H1 (cell line): Measurements from ENCODE around the gene OPHN1. TPM values are rescaled to one million over a fixed set of nuclear protein-coding genes. Genes with fewer than 3 reads are reported as not detected.

Source experiments
- CTCF ChIA-PET: fragments of 300-600 bp; sonication (Branson Sonifier 250); formaldehyde crosslinking; loops from one replicate; lab custom pipeline; 2021; ENCODE audit not compliant: partially characterized antibody; lab: Charles Lee
- POLR2A ChIA-PET: fragments of 300-600 bp; sonication (Branson Sonifier 250); formaldehyde crosslinking; loops from one replicate; lab custom pipeline; 2021; ENCODE audit warnings: inconsistent platforms; ENCODE audit not compliant: partially characterized antibody; lab: Charles Lee
- DNase-seq, 2 experiments: peaks; one replicate each; pipeline versions ENCODE4 v3.0.0 to v3.0.0-alpha.2; 2010 to 2022; ENCODE audit warnings: low spot score in 2 of 2, low read depth in 1 of 2, mixed read lengths in 1 of 2
- FAIRE-seq: peaks from 2 replicates; lab custom pipeline; 2011; peaks lifted over from hg19 to GRCh38; lab: Jason Lieb, UNC
- H2AFZ ChIP-seq: 2 replicates; pipeline ENCODE4 v1.8.1; 2012; ENCODE audit warnings: low read length, inconsistent platforms
- H2AK5ac ChIP-seq: 2 replicates; pipeline ENCODE4 v1.6.1; 2013; ENCODE audit warnings: low read depth, low read length
- H2BK120ac ChIP-seq: replicated peaks from 2 replicates; pipeline ENCODE3; 2013; ENCODE audit warnings: low read depth, low read length, inconsistent platforms
- H2BK12ac ChIP-seq: 2 replicates; pipeline ENCODE4 v1.6.1; 2013; ENCODE audit warnings: low read depth, low read length
- H2BK15ac ChIP-seq: 2 replicates; pipeline ENCODE4 v1.6.1; 2013; ENCODE audit warnings: low read length
- H2BK20ac ChIP-seq: 2 replicates; pipeline ENCODE4 v1.6.1; 2013; ENCODE audit warnings: low read length
- H2BK5ac ChIP-seq: 2 replicates; pipeline ENCODE4 v1.6.1; 2013; ENCODE audit warnings: low read depth, low read length
- H3K14ac ChIP-seq: 2 replicates; pipeline ENCODE4 v1.6.1; 2013; ENCODE audit warnings: inconsistent platforms; ENCODE audit not compliant: insufficient read length
- H3K18ac ChIP-seq: 2 replicates; pipeline ENCODE4 v1.6.1; 2013; ENCODE audit warnings: low read length; ENCODE audit errors: extremely low read depth
- H3K23ac ChIP-seq: 2 replicates; pipeline ENCODE4 v1.6.1; 2013; ENCODE audit warnings: inconsistent platforms; ENCODE audit not compliant: insufficient read length
- H3K23me2 ChIP-seq: 2 replicates; pipeline ENCODE4 v1.6.1; 2013; ENCODE audit warnings: low read depth, low read length
- H3K27ac ChIP-seq: 2 replicates; pipeline ENCODE4 v1.6.1; 2011; ENCODE audit warnings: low read depth, low read length, inconsistent platforms
- H3K27me3 ChIP-seq, 4 experiments: replicated peaks in 1 of 4; 1 replicate in 1 of 4; 2 replicates in 3 of 4; pipeline versions ENCODE4 v1.6.1 to v1.8.1; 2011 to 2013; ENCODE audit warnings: low read length in 3 of 4, mild to moderate bottlenecking in 3 of 4, inconsistent platforms in 2 of 4, mixed read lengths in 2 of 4, moderate library complexity in 1 of 4; ENCODE audit not compliant: control insufficient read depth in 3 of 4, insufficient read depth in 3 of 4; ENCODE audit errors: extremely low read depth in 1 of 4
- H3K36me3 ChIP-seq, 4 experiments: 2 replicates each; pipeline versions ENCODE4 v1.6.1 to v1.8.1; 2011 to 2013; ENCODE audit warnings: mild to moderate bottlenecking in 4 of 4, low read length in 3 of 4, moderate library complexity in 2 of 4, control low read depth in 1 of 4, inconsistent platforms in 1 of 4; ENCODE audit not compliant: insufficient read depth in 4 of 4, control insufficient read depth in 2 of 4
- H3K4ac ChIP-seq: replicated peaks from 2 replicates; pipeline ENCODE3; 2013; ENCODE audit warnings: low read length, low read depth, mixed read lengths, inconsistent platforms; ENCODE audit not compliant: insufficient read length
- H3K4me1 ChIP-seq, 4 experiments: replicated peaks in 1 of 4; 1 replicate in 1 of 4; 2 replicates in 3 of 4; pipeline versions ENCODE4 v1.6.1 to v1.8.1; 2011 to 2013; ENCODE audit warnings: low read length in 3 of 4, inconsistent platforms in 2 of 4, mixed read lengths in 1 of 4; ENCODE audit not compliant: insufficient read depth in 4 of 4, control insufficient read depth in 3 of 4
- H3K4me2 ChIP-seq, 2 experiments: 2 replicates each; pipeline versions ENCODE4 v1.6.1 to v1.8.1; 2011 to 2013; ENCODE audit warnings: low read depth in 2 of 2, low read length in 2 of 2, control low read depth in 1 of 2, inconsistent platforms in 1 of 2, mild to moderate bottlenecking in 1 of 2; ENCODE audit not compliant: insufficient read depth in 1 of 2
- H3K4me3 ChIP-seq, 4 experiments: fragments of 200-600, 300-600 bp in 1 of 4; sonication (generic), shearing (Covaris generic), sonication (Bioruptor Twin) in 1 of 4; 2 replicates each; pipeline versions ENCODE4 v1.5.1 to v1.8.1; 2011 to 2016; ENCODE audit warnings: low read length in 4 of 4, low read depth in 3 of 4, control low read depth in 2 of 4, inconsistent platforms in 2 of 4, mild to moderate bottlenecking in 2 of 4, mixed read lengths in 1 of 4, moderate library complexity in 1 of 4; ENCODE audit not compliant: insufficient read depth in 2 of 4; ENCODE audit errors: extremely low read depth in 1 of 4
- H3K56ac ChIP-seq: replicated peaks from 2 replicates; pipeline ENCODE3; 2013; ENCODE audit warnings: low read depth, mild to moderate bottlenecking, mixed read lengths, low read length, inconsistent platforms; ENCODE audit not compliant: insufficient read length
- H3K79me1 ChIP-seq: 2 replicates; pipeline ENCODE4 v1.6.1; 2013; ENCODE audit warnings: low read depth, low read length, control low read depth
- H3K79me2 ChIP-seq, 2 experiments: 2 replicates each; pipeline versions ENCODE4 v1.6.1 to v1.8.1; 2012 to 2013; ENCODE audit warnings: low read length in 2 of 2, mild to moderate bottlenecking in 2 of 2, inconsistent platforms in 1 of 2; ENCODE audit not compliant: insufficient read depth in 2 of 2, control insufficient read depth in 1 of 2
- H3K9ac ChIP-seq, 4 experiments: replicated peaks in 1 of 4; 1 replicate in 1 of 4; 2 replicates in 3 of 4; pipeline versions ENCODE4 v1.6.1 to v1.8.1; 2011 to 2013; ENCODE audit warnings: low read depth in 3 of 4, low read length in 3 of 4, control low read depth in 2 of 4, mild to moderate bottlenecking in 2 of 4, moderate library complexity in 2 of 4, inconsistent platforms in 1 of 4; ENCODE audit errors: extremely low read depth in 1 of 4
- H3K9me3 ChIP-seq, 2 experiments: 2 replicates each; pipeline versions ENCODE4 v1.6.1 to v1.8.1; 2012 to 2013; ENCODE audit warnings: mild to moderate bottlenecking in 2 of 2, moderate library complexity in 2 of 2, control low read depth in 1 of 2, inconsistent platforms in 1 of 2, low read depth in 1 of 2, low read length in 1 of 2, mixed read lengths in 1 of 2; ENCODE audit not compliant: insufficient read depth in 2 of 2
- H4K20me1 ChIP-seq, 2 experiments: replicated peaks in 1 of 2; 2 replicates each; pipeline versions ENCODE3 to v1.8.1; 2011 to 2013; ENCODE audit warnings: inconsistent platforms in 2 of 2, low read length in 2 of 2, mild to moderate bottlenecking in 1 of 2; ENCODE audit not compliant: insufficient read depth in 2 of 2, control insufficient read depth in 1 of 2
- H4K5ac ChIP-seq: 2 replicates; pipeline ENCODE4 v1.6.1; 2013; ENCODE audit warnings: low read length, low read depth, mixed read lengths, inconsistent platforms; ENCODE audit not compliant: insufficient read length
- H4K8ac ChIP-seq: 2 replicates; pipeline ENCODE4 v1.8.0; 2013; ENCODE audit warnings: mild to moderate bottlenecking, moderate library complexity, low read length, inconsistent platforms; ENCODE audit not compliant: insufficient read depth; ENCODE audit errors: extremely low read depth
- H4K91ac ChIP-seq: replicated peaks from 2 replicates; pipeline ENCODE3; 2013; ENCODE audit warnings: low read length, mixed read lengths, inconsistent platforms; ENCODE audit not compliant: insufficient read length
- KDM1A ChIP-seq: fragments of 200-600, 300-600 bp; sonication (generic); IDR thresholded peaks from 2 replicates; pipeline ENCODE4 v1.7.1; 2016; ENCODE audit warnings: mild to moderate bottlenecking, low read length, borderline replicate concordance
- RBBP5 ChIP-seq: IDR thresholded peaks from 2 replicates; pipeline ENCODE4 v1.7.1; 2012; ENCODE audit warnings: low read depth, mild to moderate bottlenecking, inconsistent platforms, low read length, moderate library complexity, borderline replicate concordance
- SIRT6 ChIP-seq: IDR thresholded peaks from one replicate; pipeline ENCODE4 v1.7.1; 2012; ENCODE audit warnings: low read length, inconsistent platforms
- TBP ChIP-seq: IDR thresholded peaks from 2 replicates; pipeline ENCODE4 v1.6.1; 2011; ENCODE audit warnings: low read depth, low read length, improper control_type of control experiment
- TEAD4 ChIP-seq: IDR thresholded peaks from 2 replicates; pipeline ENCODE4 v1.6.1; 2012; ENCODE audit warnings: low read depth, low read length, inconsistent platforms, mixed read lengths
- WGBS, 2 experiments: shearing (Covaris generic) in 1 of 2; methylation state at CpG; one replicate each; pipeline versions ENCODE4 v1.1.6 to v1.1.7; 2013 to 2015; ENCODE audit warnings: low lambda C conversion rate in 2 of 2, mixed read lengths in 2 of 2, inconsistent platforms in 1 of 2, low coverage in 1 of 2, missing lambda C conversion rate in 1 of 2; ENCODE audit not compliant: insufficient replicate concordance in 2 of 2, insufficient coverage in 1 of 2, insufficient read length in 1 of 2; ENCODE audit errors: extremely low coverage in 1 of 2, missing lambda C conversion rate in 1 of 2; 5-methylcytosine and 5-hydroxymethylcytosine counted together
- polyA plus RNA-seq, 7 experiments: library from polyadenylated mRNA; depleted of rRNA in 3 of 7; stranded (reverse) in 5 of 7; unstranded in 2 of 7; fragments of >200 nt in 5 of 7; fragments of 200-250 nt in 2 of 7; gene quantifications; 1 replicate in 5 of 7; 2 replicates in 1 of 7; 4 replicates in 1 of 7; pipeline versions ENCODE4 v1.2.1 to v1.2.3, GENCODE V29; 2011 to 2013; ENCODE audit warnings: missing spikeins in 2 of 7, mixed read lengths in 2 of 7
- total RNA-seq: library from RNA; stranded (reverse); fragmentation: NEBNext Ultra II Directional; extraction: Animal tissue kit (Norgen Biotek cat#: 25700); gene quantifications from 2 replicates; pipeline ENCODE4 v1.2.1, GENCODE V29; 2021

OPHN1 gene
- total and polyA plus RNA-seq, 2 of the 8 experiments (the other 6 are each of a cell fraction or from before 2014, with no cell fraction given) = 1.2 to 3.5 TPM

- Histone ChIP-seq H3K4me2 (no peak overlapping the region), H3K9ac (no peak overlapping the region), H2BK20ac (no peak overlapping the region)
- no peak for TF ChIP-seq RBBP5
- no peak for TF ChIP-seq TEAD4
- no peak for TF ChIP-seq SIRT6
- no peak for TF ChIP-seq TBP
- no peak for TF ChIP-seq KDM1A
- TF ChIP-seq, all 59 proteins: peak for 0
- FAIRE-seq = no peak
- Histone ChIP-seq H3K4me3 (no peak overlapping the region), H3K14ac (no peak overlapping the region), H2AK5ac (no peak overlapping the region), H3K23ac (no peak overlapping the region), H2BK15ac (no peak overlapping the region), H3K36me3 (no peaks in the 10 kb centered on the region), H2BK12ac (no peak overlapping the region), H3K18ac (no peak overlapping the region), H2AFZ (no peak overlapping the region), H3K79me2 (no peaks in the 10 kb centered on the region), H3K23me2 (no peaks in the 10 kb centered on the region), H3K4me1 (no peaks in the 10 kb centered on the region), H4K5ac (no peak overlapping the region), H3K9me3 (no peaks in the 10 kb centered on the region; a peak in 1 of 4 replicates), H3K4ac (no peak overlapping the region), H3K79me1 (no peaks in the 10 kb centered on the region), H4K20me1 (no peaks in the 10 kb centered on the region), H2BK5ac (no peak overlapping the region), H4K8ac (no peak overlapping the region), H3K56ac (no peak overlapping the region), H2BK120ac (no peak overlapping the region), H3K27ac (no peak overlapping the region), H3K27me3 (no peaks in the 10 kb centered on the region), H4K91ac (no peak overlapping the region)
- WGBS, 2 experiments = 88% methylated on average over 4 of the region's 4 CpGs; no CpG with 5 or more reads in 1 of the 2 experiments
- ChIA-PET CTCF (interaction anchor here (1.3 kb wide), 1 partner anchor 114 kb away, joined by 4 read pairs; no protein-coding TSS in a partner anchor), POLR2A (no interaction called here)
- no peak for DNase-seq
These were observed 300.1 kb downstream of the OPHN1 start for GRCh38 chrX:68133181-68133580.
